GM21367 (cell line): ENCODE results near the gene UPK1A.
"Not testable (repeated sequence)": the region's sequence is repeated elsewhere in the genome, so short reads cannot be mapped to it uniquely, and the experiment has no call there.

Experiments
- ATAC-seq: cut with Tn5 transposase; IDR thresholded peaks from one replicate; pipeline ENCODE4 v1.9.1; 2021; ENCODE audit not compliant: unreplicated experiment

Gene UPK1A

GRCh38 chr19:35644206-35644986, 21.9 kb upstream of the UPK1A start:
- peak; percentile 60 for ATAC-seq

DNA sequence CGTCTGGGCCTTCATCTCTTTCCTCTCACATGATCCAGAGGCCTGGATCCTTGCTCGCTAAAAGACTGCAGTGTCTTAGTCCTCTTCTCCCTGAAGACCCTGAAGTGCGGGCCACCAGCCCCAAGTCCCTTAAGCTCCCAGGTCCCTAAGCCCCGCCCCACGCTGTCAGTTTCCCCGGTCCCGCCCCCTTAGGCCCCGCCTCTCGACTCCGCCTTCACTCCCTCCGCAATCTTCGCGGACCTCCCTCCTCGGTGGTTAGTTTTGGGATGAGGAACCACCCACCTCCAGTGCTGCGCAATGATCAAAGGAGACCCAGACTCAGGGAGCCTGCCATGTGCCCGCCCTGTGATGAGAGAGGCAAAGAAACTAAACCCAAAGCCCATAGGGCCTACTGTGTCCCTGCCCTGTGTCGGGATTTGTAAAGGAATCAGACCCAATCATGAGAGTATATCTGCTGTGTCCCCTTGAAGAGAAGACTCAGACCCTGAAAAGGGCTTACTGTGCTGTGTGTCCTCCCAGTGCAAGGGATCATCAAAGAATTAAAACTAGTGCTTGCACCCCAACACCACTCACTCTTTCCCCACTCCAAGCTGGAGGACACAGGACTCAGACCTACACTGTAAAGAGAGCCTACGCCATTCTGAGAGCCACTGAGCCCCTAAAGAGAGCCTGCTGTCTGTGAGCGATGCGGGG, 21.2 kb upstream of the UPK1A start:
- ATAC-seq = no peak

DNA sequence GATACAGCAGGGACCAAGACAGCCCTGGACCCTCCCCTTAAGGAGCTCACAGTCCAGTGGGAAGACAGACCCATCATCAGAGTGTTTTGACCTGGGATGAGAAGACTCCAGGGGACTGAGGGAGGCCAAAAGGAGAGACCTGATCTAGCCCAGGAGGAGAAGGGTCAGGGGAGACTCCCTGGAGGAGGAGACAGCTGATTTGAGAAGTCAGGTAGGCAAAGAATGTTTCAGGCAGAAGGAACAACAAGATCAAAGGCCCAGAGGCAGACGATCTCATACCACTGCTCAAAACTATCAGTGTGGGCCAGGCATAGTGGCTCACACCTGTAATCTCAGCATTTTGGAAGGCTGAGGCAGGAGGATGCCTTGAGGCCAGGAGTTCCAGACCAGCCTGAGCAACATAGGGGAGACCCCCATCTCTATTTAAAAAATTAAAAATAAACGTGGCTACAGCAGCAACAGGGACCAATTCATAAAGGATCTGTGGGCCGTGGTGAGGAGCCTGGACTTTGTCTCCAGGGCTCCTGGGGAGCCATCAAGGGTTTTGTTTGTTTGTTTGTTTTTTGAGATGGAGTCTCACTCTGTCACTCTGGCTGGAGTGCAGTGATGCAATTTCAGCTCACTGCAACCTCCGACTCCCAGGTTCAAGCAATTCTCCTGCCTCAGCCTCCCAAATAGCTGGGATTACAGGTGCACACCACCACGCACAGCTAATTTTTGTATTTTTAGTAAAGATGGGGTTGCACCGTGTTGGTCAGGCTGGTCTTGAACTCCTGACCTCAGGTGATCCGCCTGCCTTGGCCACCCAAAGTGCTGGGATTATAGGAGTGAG, 20.4 kb upstream of the UPK1A start:
- ATAC-seq = no peak

DNA sequence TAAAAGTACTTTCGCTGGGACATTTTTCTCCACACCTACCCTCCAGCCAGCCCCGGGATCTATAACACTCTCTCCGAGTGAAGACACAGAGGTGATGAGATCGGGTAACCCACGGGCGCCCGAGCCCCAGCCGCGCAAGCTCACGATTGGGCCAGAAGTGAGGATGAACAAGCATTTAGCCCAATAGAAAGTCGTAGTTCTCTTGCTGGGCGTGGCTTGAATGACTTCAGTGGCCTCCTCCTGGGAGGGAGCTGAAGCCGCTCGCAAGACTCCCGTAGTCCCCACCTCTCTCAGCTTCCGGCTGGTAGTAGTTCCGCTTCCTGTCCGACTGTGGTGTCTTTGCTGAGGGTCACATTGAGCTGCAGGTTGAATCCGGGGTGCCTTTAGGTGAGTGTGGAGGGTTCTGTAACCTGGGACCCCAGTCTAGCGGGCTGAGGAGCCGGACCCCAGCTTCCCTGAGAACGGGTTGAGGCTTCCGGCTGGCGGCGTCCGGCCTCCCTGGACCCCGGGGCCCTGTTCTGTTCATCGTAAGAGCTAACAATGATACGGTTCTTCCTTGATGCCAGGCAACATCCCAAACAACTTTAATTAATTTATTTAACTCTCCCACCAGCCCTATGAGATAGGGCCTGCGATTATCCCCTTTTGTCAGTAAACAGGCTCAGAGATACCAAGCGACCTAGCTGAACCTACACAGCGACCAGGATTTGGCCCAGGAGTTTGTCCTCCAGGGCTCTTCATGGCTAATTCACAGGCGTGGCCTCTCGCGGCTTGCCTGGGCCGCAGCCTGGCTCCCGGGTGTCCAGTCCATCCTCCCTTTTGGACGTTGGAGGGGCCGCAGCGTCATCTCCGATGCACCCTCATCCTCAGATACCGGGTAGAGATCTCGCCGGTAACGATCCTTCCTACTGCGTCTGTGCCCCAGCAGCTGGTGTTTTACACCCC, 18.0 kb upstream of the UPK1A start, which contains the start of gene COX6B1:
Gene COX6B1, plus strand, starts transcription at position 307 of the 945 bp plus-strand sequence. CDS start 2,921 bp downstream, outside the sequence.
- ATAC-seq = peak; percentile 50

- ATAC-seq = no peak
Observed at GRCh38 chr19:35650581-35650980, 15.7 kb upstream of the UPK1A start.

DNA sequence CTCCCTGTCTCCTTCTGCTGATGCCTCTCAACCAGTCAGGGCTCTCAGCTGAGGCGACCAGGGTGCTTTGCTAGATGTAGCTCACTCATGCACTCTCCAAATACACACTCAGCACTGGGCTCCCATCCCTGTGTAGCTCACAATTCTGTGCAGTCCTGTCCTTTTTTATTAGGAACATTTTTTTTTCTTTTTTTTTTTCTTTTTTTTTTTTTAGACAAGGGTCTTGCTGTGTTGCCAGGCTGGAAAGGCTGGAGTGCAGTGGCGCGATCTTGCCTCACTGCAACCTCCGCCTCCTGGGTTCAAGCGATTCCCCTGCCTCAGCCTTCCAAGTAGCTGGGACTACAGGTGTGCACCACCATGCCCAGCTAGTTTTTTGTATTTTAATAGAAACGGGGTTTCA, 11.5 kb upstream of the UPK1A start:
- ATAC-seq = not testable (repeated sequence)

DNA sequence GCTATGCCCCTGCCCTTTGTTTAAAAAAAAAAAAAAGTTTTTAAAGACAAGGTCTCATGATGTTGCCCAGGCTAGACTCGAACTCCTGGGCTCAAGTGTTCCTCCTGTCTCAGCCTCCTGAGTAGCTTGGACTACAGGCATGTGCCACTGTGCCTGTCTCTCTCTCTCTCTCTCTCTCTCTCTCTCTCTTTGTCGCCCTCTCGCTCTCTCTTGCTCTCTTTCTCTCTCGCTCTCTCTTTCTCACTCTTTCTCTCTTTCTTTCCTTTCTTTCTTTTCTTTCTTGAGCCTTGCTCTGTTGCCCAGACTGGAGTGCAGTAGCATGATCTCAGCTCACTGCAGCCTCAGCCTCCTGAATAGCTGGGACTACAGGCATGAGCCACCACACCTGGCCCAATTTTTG, 10.7 kb upstream of the UPK1A start:
- no peak for ATAC-seq

DNA sequence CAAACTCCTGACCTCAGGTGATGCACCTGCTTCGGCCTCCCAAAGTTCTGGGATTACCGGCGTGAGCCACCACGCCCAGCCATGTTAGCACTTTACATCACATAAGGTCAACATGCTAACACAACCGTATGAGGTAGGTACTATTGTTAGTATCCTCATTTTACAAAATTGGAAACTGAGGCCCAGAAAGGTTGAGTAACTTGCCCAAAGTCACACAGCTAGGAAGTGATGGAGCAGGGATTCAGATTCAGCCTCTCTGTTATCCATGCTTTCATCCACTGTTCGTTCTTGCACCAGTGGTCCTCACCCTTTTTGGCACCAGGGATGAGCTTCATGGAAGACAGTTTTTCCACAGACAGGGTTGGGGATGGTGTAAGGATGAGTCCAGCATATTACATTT, 9.6 kb upstream of the UPK1A start:
- ATAC-seq = no peak

GRCh38 chr19:35657904-35658700, 8.2 kb upstream of the UPK1A start:
- no peak for ATAC-seq

DNA sequence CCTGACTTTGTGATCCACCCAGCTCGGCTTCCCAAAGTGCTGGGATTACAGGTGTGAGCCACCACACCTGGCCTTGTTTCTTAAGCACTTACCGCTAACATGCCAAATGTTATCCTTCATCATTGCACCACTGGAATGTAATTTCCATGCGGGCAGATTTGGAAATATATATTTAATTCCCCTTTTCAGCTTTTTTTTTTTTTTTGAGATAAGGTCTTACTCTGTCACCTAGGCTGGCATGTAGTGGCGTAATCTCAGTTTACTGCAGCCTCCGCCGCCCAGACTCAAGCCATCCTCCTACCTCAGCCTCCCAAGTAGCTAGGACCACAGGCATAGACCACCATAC, 4.3 kb upstream of the UPK1A start:
- no peak for ATAC-seq

DNA sequence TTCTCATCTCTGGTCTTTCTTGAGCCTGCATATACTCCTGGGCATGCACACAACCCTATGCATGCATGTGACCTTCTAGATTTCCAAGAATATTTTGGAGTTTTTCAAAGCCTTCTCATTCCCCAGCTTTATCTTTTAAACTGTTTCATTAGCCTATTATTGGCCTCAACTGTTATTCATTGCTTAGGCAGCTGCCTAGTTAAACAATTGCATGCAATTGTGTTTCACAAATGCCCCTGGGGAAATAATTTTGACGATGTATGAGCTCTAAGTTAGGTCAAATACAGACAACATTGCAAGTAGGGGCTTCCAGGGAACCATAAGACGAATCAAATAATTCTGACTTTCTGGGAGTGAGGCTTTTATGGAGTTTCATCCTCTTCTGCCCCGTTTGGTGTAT, 2.3 kb upstream of the UPK1A start:
- ATAC-seq = no peak

DNA sequence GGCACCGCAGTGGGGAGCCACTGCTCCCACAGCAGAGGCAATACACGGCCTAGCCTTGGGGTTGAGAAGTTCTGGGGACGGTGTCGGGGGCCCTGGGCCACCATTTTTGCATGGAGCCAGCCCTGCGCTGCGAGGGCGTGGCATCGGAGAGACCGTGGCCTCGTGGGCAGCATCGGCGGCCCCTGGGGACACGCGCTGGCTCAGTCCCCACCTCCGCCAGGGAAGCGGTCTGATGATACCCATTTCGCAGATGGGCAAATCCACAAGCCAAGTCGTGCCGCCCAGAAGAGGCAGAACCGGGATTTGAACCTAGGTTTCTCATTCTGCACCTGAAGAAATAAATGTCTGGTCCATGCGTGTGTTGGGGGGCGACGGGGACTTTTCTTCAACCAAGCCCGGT, 1.2 kb upstream of the UPK1A start:
- no peak for ATAC-seq

DNA sequence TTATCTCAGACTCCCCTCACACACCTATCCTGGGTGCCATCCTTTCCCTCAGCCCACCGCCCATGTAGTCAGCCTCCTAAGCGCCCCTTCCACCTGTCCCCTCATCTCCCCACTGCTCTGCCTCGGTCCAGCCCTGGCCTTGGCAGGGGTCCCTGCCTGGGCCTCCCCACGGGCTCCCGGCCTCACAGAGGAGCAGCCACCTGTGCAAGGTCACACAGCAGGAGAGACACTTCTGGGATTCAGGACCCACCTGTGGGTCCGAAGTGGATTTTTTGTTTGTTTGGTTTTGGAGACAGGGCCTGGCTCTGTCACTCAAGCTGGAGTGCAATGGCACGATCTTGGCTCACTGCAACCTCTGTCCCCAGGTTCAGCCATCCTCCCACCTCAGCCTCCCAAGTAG, 713 bp upstream of the UPK1A start:
- ATAC-seq = no peak

- no peak for ATAC-seq
Observed at GRCh38 chr19:35669566-35669965, 3.2 kb downstream of the UPK1A start.

DNA sequence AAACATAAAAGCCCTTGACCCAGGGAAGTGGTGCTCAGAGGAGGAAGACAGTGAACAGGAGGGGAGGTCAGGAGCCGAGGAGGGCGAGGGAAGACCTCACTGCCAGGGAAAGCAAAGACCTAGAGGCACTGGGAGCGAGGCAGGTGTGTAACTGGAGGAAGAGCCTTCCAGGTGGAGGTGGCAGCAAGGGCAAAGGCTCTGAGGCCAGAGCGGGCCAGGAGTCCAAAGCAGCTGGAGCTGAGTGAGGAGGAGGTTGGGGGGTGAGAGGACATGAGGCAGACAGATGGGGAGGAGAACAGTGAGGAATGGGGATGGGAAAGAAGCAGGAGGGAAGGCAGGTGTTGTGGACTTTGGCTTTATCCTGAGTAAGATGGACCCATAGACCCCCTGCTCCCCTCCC, 3.7 kb downstream of the UPK1A start:
- ATAC-seq = no peak

DNA sequence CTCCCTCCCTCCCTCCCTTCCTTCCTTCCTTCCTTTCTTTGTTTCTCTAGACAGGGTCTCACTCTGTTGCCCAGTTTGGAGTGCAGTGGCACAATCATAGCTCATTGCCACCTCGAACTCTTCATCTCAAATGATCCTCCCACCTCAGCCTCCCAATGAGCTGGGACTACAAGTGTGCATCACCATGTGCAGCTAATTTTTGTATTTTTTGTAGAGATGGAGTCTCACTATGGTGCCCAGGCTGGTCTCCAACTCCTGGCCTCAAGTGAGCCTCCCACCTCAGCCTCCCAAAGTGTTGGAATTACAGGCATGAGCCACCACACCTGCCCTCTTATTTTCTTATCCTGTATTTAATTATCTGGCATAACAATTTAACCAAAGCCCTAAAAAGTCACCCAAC, 4.4 kb downstream of the UPK1A start:
- ATAC-seq = no peak

DNA sequence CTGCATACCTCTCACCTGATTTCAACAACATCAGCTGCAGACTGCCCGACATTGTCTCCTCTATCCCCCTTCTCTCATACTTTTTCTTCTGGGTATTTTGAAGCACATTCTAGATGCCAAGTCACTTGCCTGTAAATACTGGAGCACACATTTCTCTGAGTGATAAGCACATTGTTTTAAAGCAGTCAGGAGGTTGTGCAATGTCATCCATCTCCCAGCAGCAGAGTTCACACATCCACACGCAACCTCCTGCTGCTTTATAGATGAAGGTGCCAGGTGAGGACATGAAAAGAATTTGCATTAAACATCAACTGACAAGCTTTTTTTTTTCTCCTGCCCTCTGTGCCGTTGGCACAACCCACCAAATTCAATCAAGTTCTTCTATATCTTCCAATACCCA, 5.5 kb downstream of the UPK1A start:
- no peak for ATAC-seq

GRCh38 chr19:35673121-35673804, 6.9 kb downstream of the UPK1A start:
- ATAC-seq = no peak

DNA sequence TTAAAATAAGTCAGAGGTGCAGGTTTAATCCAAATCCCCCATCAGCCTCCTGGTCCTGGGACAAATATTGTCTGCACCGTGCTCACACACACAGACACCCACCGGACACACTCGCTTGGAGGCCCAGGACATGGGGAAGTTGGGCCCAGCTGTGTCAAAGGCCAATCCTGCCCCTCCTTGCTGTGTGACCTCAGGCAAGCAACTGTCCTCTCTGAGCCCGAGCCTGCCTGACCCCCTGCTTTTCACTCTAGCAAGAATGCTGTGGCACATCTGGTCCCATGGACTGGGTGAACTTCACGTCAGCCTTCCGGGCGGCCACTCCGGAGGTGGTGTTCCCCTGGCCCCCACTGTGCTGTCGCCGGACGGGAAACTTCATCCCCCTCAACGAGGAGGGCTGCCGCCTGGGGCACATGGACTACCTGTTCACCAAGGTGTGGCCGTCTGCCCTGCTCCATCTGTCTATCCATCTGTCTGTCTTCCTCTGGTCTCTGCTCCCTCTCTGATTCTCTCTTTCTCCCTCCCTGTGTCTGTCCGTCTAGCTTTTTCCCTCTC, 9.3 kb downstream of the UPK1A start:
- ATAC-seq = no peak
